Measurements from ENCODE around the gene SRGAP3.

The SRGAP3 gene

DNA sequence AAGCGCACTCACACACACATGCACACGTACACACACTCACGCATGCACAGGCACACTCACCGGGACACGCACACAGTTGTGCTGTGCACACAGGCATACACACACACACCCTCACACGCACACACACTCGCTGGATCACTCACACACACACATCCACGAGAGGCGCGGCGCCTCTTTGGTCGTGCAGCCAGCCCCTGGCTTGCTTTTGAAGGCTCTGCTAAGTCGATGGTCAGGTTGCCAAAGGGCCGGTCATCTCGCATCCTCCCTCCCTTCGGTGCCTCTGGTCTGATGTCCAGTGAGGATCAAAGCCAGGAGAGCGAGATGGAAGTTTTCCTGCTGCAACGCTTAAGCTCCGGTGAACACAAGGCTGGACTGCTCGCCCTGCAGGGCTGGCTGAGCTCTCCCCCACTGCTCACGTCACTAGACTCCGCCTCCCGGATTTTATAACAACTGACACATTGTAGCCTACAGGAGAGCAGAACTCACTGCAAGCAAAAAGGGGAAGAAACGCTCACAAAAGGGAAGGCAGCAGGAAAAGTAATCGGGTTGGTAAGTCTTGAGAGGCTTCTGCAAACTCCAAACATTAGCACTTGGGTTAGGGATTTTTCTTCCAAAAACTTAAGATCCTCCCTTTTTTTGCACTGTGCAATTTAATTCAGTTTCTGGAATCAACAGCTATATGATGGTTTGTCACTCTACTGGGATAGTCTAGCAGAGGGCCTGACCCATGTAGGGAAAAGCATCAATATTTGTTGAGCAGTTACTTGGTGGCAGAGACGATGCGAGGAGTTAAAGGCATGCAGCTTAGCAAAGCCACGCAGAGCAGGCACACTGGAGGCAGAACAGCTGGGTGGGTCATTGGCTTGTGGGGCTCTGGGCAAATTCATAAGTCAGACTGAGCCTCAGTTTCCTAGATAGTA is at the start of gene SRGAP3:
TSS of gene SRGAP3 (minus strand) at position 374 of the 920 bp plus-strand sequence. CDS start 695 bp downstream, outside the sequence.
- Histone ChIP-seq H3K4me1 (ENCODE audit: control insufficient read depth, insufficient read depth, low read length) (peaks cover 4% of the 10 kb centered on the region; the same call in 1 of the 2 replicates), H3K4me3 (ENCODE audit: low read depth, low read length) (peak within 1 kb of the TSS; percentile 45), H3K36me3 (ENCODE audit: control insufficient read depth in 2 of 2, insufficient read depth in 1 of 2, low read length in 2 of 2) (no peaks in the 10 kb centered on the region), H3K9me3 (ENCODE audit: control insufficient read depth, insufficient read depth, low read depth, low read length) (no peaks in the 10 kb centered on the region), H3K27ac (ENCODE audit: extremely low read depth, low read depth, low read length) (no peak within 1 kb of the TSS)
- POLR2A ChIA-PET = interaction anchor here (0.6 kb wide), 1 partner anchor 160 kb away, joined by 3 read pairs; no protein-coding TSS in a partner anchor
- CTCF ChIA-PET = interaction anchor here (0.6 to 1.6 kb wide), 10 partner anchors 8 to 268 kb away, joined by 3 to 5 read pairs (median 4); no protein-coding TSS in a partner anchor
- TF ChIP-seq ZNF530 (tag by site-specific recombination; IDR thresholded peaks at IDR 0.05; ENCODE audit: low read depth) (no peak), SP7 (tag by site-specific recombination; IDR thresholded peaks at IDR 0.05) (no peak; the same call in none of the 2 replicates), ZNF600 (tag by site-specific recombination; IDR thresholded peaks at IDR 0.05) (peak; percentile 91), ZNF133 (tag by site-specific recombination; IDR thresholded peaks at IDR 0.05) (no peak), ZBTB1 (tag by site-specific recombination; IDR thresholded peaks at IDR 0.05) (no peak), ZNF2 (tag by site-specific recombination; IDR thresholded peaks at IDR 0.05) (peak; percentile 79), ZNF830 (tag by site-specific recombination; IDR thresholded peaks at IDR 0.05; ENCODE audit: low read depth) (no peak), ZNF239 (tag by site-specific recombination; IDR thresholded peaks at IDR 0.05) (0 out of 2 replicates have a peak, but pooled peaks have one; percentile 22), ZNF24 (tag by site-specific recombination; IDR thresholded peaks at IDR 0.05) (no peak), ZBTB10 (tag by site-specific recombination; IDR thresholded peaks at IDR 0.05) (no peak), ZNF623 (tag by site-specific recombination; IDR thresholded peaks at IDR 0.05) (no peak), ZXDB (tag by site-specific recombination; IDR thresholded peaks at IDR 0.05) (0 out of 2 replicates have a peak, but pooled peaks have one; percentile 27), ZNF398 (tag by site-specific recombination; IDR thresholded peaks at IDR 0.05) (peak; percentile 66), ZNF18 (tag by site-specific recombination; IDR thresholded peaks at IDR 0.05) (peak; percentile 69; the same call in 1 of the 2 replicates), ZNF280C (tag by site-specific recombination; IDR thresholded peaks at IDR 0.05) (no peak), ZNF692 (tag by site-specific recombination; IDR thresholded peaks at IDR 0.05) (peak; percentile 55), ZNF558 (tag by site-specific recombination; IDR thresholded peaks at IDR 0.05) (no peak), PRDM1 (tag by site-specific recombination; IDR thresholded peaks at IDR 0.05) (peak; percentile 85), TCF7L2 (IDR thresholded peaks at IDR 0.05; ENCODE audit: borderline replicate concordance, low read depth, low read length) (no peak), KLF16 (tag by site-specific recombination; IDR thresholded peaks at IDR 0.05) (peak; percentile 28; the same call in 1 of the 2 replicates)
- TF ChIP-seq, protein P1, sequence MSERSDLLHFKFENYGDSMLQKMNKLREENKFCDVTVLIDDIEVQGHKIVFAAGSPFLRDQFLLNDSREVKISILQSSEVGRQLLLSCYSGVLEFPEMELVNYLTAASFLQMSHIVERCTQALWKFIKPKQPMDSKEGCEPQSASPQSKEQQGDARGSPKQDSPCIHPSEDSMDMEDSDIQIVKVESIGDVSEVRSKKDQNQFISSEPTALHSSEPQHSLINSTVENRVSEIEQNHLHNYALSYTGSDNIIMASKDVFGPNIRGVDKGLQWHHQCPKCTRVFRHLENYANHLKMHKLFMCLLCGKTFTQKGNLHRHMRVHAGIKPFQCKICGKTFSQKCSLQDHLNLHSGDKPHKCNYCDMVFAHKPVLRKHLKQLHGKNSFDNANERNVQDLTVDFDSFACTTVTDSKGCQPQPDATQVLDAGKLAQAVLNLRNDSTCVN (tag by site-specific recombination; optimal IDR thresholded peaks at IDR 0.05) = peak; percentile 61
- TF ChIP-seq, protein P2, sequence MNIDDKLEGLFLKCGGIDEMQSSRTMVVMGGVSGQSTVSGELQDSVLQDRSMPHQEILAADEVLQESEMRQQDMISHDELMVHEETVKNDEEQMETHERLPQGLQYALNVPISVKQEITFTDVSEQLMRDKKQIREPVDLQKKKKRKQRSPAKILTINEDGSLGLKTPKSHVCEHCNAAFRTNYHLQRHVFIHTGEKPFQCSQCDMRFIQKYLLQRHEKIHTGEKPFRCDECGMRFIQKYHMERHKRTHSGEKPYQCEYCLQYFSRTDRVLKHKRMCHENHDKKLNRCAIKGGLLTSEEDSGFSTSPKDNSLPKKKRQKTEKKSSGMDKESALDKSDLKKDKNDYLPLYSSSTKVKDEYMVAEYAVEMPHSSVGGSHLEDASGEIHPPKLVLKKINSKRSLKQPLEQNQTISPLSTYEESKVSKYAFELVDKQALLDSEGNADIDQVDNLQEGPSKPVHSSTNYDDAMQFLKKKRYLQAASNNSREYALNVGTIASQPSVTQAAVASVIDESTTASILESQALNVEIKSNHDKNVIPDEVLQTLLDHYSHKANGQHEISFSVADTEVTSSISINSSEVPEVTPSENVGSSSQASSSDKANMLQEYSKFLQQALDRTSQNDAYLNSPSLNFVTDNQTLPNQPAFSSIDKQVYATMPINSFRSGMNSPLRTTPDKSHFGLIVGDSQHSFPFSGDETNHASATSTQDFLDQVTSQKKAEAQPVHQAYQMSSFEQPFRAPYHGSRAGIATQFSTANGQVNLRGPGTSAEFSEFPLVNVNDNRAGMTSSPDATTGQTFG (tag by site-specific recombination; IDR thresholded peaks at IDR 0.05; ENCODE audit: borderline replicate concordance) = no peak
